AG04450 (cell line): ENCODE results near the gene MTHFD2. TPM values are rescaled to one million over a fixed set of nuclear protein-coding genes. Genes with fewer than 3 reads are reported as not detected.
A peak's percentile ranks its signal among the peaks of the same experiment; 100 is the strongest.

ENCODE experiments used
- CTCF ChIA-PET: fragments of 300-600, 350-600 bp; formaldehyde crosslinking; extraction: SDS; loops from one replicate; lab custom pipeline; 2022; ENCODE audit warnings: antibody characterized with exemption, inconsistent platforms; lab: Charles Lee
- POLR2A ChIA-PET: fragments of 350-600 bp; formaldehyde crosslinking; extraction: SDS; loops from one replicate; lab custom pipeline; 2021; ENCODE audit warnings: antibody characterized with exemption, inconsistent platforms; lab: Yijun Ruan, JAX
- DNase-seq: peaks from one replicate; pipeline ENCODE4 v3.0.0-alpha.2; 2011; ENCODE audit warnings: low read depth, low spot score
- H3K27ac ChIP-seq: one replicate; pipeline ENCODE4 v1.5.1; 2012; ENCODE audit warnings: low read depth, low read length, control low read depth
- H3K27me3 ChIP-seq: one replicate; pipeline ENCODE4 v1.6.0; 2012; ENCODE audit warnings: low read length; ENCODE audit not compliant: control insufficient read depth, insufficient read depth
- H3K4me3 ChIP-seq: 2 replicates; pipeline ENCODE4 v1.5.1; 2011; ENCODE audit warnings: mild to moderate bottlenecking, low read depth, low read length, control low read depth
- H3K9me3 ChIP-seq: 2 replicates; pipeline ENCODE4 v1.5.1; 2012; ENCODE audit warnings: low read length; ENCODE audit not compliant: control insufficient read depth, insufficient read depth
- polyA plus RNA-seq: library from polyadenylated mRNA; depleted of rRNA; stranded (reverse); fragments of >200 nt; gene quantifications from 2 replicates; pipeline ENCODE4 v1.2.3, GENCODE V29; 2011; rRNA removed
- TF ChIP-seq, protein P1 (sequence below): IDR thresholded peaks from 2 replicates; pipeline ENCODE4 v1.5.1; 2011; ENCODE audit warnings: low read depth, low read length, control low read depth, inconsistent platforms

The MTHFD2 gene
- polyA plus RNA-seq, 1 experiment, result 299 TPM

DNA sequence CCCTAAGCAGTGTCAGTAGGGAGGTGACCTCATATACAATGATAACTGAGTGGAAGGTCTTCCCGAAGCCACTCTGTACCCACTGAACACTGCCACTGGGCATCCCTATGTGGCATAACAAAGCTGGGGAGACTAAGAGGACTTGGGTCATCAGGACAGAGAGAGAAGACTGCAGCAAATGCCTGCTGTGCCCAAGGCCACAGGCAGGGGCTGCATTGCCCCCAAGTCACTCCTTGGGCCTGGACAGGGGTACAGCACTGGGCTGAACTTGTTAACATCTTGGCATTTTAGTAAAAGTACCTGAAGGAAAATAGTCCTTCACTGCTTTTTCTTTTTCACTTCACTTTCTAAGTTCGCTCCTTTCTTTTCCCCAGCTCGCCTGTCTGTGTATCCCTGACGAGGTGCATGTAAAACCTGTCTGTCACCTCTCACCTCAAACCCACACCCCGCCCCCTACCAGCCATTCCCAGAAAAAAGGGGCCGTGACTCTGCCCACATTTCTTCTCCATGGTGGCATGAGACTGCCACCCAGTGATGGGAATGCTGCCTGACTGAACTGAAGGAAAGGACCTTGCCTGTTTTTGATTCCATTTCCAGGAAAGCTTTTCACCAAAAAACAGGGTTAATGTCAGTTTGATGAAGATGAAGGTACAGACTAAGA lies 62.9 kb downstream of the MTHFD2 start:
- Histone ChIP-seq H3K4me3 (no peak overlapping the region), H3K9me3 (no peaks in the 10 kb centered on the region), H3K27me3 (peaks cover 28% of the 10 kb centered on the region), H3K27ac (no peak overlapping the region)
- CTCF ChIA-PET, result interaction anchor here (0.6 to 1.5 kb wide), 3 partner anchors 12 to 136 kb away, joined by 3 read pairs; no protein-coding TSS in a partner anchor
- POLR2A ChIA-PET, result no interaction called here
- no peak for DNase-seq
- TF ChIP-seq, protein P1, sequence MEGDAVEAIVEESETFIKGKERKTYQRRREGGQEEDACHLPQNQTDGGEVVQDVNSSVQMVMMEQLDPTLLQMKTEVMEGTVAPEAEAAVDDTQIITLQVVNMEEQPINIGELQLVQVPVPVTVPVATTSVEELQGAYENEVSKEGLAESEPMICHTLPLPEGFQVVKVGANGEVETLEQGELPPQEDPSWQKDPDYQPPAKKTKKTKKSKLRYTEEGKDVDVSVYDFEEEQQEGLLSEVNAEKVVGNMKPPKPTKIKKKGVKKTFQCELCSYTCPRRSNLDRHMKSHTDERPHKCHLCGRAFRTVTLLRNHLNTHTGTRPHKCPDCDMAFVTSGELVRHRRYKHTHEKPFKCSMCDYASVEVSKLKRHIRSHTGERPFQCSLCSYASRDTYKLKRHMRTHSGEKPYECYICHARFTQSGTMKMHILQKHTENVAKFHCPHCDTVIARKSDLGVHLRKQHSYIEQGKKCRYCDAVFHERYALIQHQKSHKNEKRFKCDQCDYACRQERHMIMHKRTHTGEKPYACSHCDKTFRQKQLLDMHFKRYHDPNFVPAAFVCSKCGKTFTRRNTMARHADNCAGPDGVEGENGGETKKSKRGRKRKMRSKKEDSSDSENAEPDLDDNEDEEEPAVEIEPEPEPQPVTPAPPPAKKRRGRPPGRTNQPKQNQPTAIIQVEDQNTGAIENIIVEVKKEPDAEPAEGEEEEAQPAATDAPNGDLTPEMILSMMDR, result peak; percentile 50

DNA sequence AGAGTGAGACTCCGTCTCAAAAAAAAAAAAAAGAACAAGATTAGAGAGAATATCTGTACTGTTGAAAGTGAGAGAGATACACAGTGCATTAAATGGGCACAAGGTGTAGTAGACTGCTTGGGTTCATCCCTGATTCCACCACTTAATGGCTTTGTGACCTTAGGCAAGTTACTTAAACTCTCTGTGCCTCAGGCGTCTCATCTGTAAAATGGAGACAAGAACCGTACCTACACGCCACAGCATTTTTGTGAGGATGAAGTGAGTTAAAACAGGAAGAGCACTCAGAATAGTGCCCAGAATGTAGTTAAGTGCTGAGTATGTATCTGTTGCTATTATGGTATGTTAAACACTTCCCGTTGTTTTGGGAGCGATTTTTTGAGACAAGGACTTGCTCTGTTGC lies 64.3 kb downstream of the MTHFD2 start:
- ChIA-PET POLR2A (no interaction called here), CTCF (interaction anchor here (1.5 kb wide), 1 partner anchor 72 kb away, joined by 3 read pairs; no protein-coding TSS in a partner anchor)
- TF ChIP-seq, protein P1, result no peak
- no peaks in the 10 kb centered on the region for H3K9me3 ChIP-seq
- peaks cover 26% of the 10 kb centered on the region for H3K27me3 ChIP-seq
- DNase-seq, result no peak
- no peak overlapping the region for H3K27ac ChIP-seq
- H3K4me3 ChIP-seq, result no peak overlapping the region

DNA sequence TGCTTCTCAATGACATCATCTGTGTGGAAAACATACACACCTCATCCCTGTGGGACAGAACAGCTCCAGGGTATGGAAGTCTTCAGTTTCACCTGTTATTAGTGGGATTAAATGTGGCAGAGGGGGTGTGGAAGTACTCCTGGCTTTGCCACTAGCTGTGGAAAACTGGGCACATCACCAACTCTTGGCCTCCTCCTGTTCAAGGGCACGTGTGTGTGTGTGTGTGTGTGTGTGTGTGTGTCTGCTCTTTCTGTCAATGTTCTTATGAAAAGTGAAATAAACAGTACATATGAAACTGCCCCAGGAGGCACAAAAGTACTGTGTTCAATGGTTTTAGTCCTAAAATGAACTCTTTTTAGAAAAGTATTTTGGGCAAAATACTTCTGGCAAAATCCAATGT lies 65.9 kb downstream of the MTHFD2 start:
- ChIA-PET POLR2A (no interaction called here), CTCF (interaction anchor here (1.8 kb wide), 1 partner anchor 14 kb away, joined by 6 read pairs; no protein-coding TSS in a partner anchor)
- DNase-seq, result no peak
- no peak overlapping the region for H3K4me3 ChIP-seq
- H3K27ac ChIP-seq, result no peak overlapping the region
- TF ChIP-seq, protein P1, result no peak
- H3K9me3 ChIP-seq, result no peaks in the 10 kb centered on the region
- H3K27me3 ChIP-seq, result peaks cover 25% of the 10 kb centered on the region

DNA sequence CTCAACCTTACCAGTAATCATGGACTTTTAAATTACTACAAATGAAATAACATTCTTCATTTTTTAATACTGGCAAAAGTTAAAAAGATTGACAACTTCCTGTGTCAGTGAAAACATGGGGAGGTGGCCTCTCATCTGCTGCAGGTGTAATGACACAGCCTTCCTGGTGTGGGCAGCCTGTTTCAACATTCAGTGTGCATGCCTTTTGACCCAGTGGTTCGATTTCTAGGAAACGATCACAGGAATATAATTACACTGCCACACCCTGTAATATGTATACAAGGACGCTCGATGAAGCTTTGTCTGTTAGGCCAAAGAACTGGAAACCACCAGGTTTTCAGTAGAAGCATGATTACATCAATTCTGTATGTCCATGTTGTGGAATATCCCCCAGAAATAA lies 68.7 kb downstream of the MTHFD2 start:
- TF ChIP-seq, protein P1, result no peak
- Histone ChIP-seq H3K27me3 (peaks cover 16% of the 10 kb centered on the region), H3K9me3 (no peaks in the 10 kb centered on the region), H3K27ac (no peak overlapping the region), H3K4me3 (no peak overlapping the region)
- ChIA-PET POLR2A (no interaction called here), CTCF (interaction anchor here (1.5 to 1.9 kb wide), 2 partner anchors 17 to 68 kb away, joined by 4 to 7 read pairs; no protein-coding TSS in a partner anchor)
- no peak for DNase-seq

Other genes starting within 250 kb of the MTHFD2 start
- 3.1 and 3.2 TPM in 2 replicates for gene TET3, start 213.7 kb upstream of the MTHFD2 start, polyA plus RNA-seq
- gene BOLA3, start 50.7 kb upstream of the MTHFD2 start, polyA plus RNA-seq, result 28.1 and 38.6 TPM in 2 replicates
- gene MOB1A, start 19.7 kb upstream of the MTHFD2 start, polyA plus RNA-seq, result 49.7 and 59.7 TPM in 2 replicates
- gene SLC4A5, start 144.8 kb downstream of the MTHFD2 start, polyA plus RNA-seq, result 0.15 and 0.25 TPM in 2 replicates
- gene DCTN1, start 181.7 kb downstream of the MTHFD2 start, polyA plus RNA-seq, result 147 and 188 TPM in 2 replicates
- gene C2orf81, start 223.0 kb downstream of the MTHFD2 start, polyA plus RNA-seq, result 0.16 TPM in 2 replicates
- 14.5 and 19.5 TPM in 2 replicates for gene WDR54, start 223.1 kb downstream of the MTHFD2 start, polyA plus RNA-seq
- gene RTKN, start 243.3 kb downstream of the MTHFD2 start, polyA plus RNA-seq, result 12.6 and 12.7 TPM in 2 replicates